ENCODE measurements around the gene DES.

Gene DES

GRCh38 chr2:219419331-219420197 lies 1.4 kb downstream of the DES start:
- DNase-seq (ENCODE audit: low read depth in 2 of 2), result no peak

- no peak for DNase-seq (ENCODE audit: low read depth in 2 of 2)
Observed at GRCh38 chr2:219420687-219421086, 2.5 kb downstream of the DES start.

GRCh38 chr2:219421323-219421722 lies 3.1 kb downstream of the DES start:
- DNase-seq (ENCODE audit: low read depth in 2 of 2), result no peak

- DNase-seq (ENCODE audit: low read depth in 2 of 2), result no peak
Observed at GRCh38 chr2:219422952-219423534, 4.9 kb downstream of the DES start.

- DNase-seq (ENCODE audit: low read depth in 2 of 2), result no peak
Observed at GRCh38 chr2:219423652-219424377, 5.6 kb downstream of the DES start.

GRCh38 chr2:219425238-219426067 lies 7.3 kb downstream of the DES start:
- no peak for DNase-seq (ENCODE audit: low read depth in 2 of 2)

- no peak for DNase-seq (ENCODE audit: low read depth in 2 of 2)
Observed at GRCh38 chr2:219426068-219426443, 7.9 kb downstream of the DES start.

GRCh38 chr2:219426534-219427136 lies 8.5 kb downstream of the DES start:
- no peak for DNase-seq (ENCODE audit: low read depth in 2 of 2)

GRCh38 chr2:219428469-219428868 lies 10.3 kb downstream of the DES start:
- DNase-seq (ENCODE audit: low read depth in 2 of 2), result no peak

- DNase-seq (ENCODE audit: low read depth in 2 of 2), result no peak
Observed at GRCh38 chr2:219429958-219430606, 11.9 kb downstream of the DES start.

GRCh38 chr2:219430633-219431615 lies 12.7 kb downstream of the DES start:
- no peak for DNase-seq (ENCODE audit: low read depth in 2 of 2)

- DNase-seq (ENCODE audit: low read depth in 2 of 2), result no peak
Observed at GRCh38 chr2:219433666-219434467, 15.7 kb downstream of the DES start.

- DNase-seq (ENCODE audit: low read depth in 2 of 2), result no peak
Observed at GRCh38 chr2:219434468-219434717, 16.2 kb downstream of the DES start.

- DNase-seq (ENCODE audit: low read depth in 2 of 2), result no peak
Observed at GRCh38 chr2:219434718-219435525, 16.7 kb downstream of the DES start, which contains the start of gene SPEG. TSS of gene SPEG (plus strand) at chr2:219434843. CDS start at chr2:219434978, 135 bp downstream.

GRCh38 chr2:219435701-219436100 lies 17.5 kb downstream of the DES start:
- no peak for DNase-seq (ENCODE audit: low read depth in 2 of 2)

- DNase-seq (ENCODE audit: low read depth in 2 of 2), result no peak
Observed at GRCh38 chr2:219436491-219436890, 18.3 kb downstream of the DES start.

GRCh38 chr2:219437141-219437540 lies 19.0 kb downstream of the DES start:
- DNase-seq (ENCODE audit: low read depth in 2 of 2), result no peak

- DNase-seq (ENCODE audit: low read depth in 2 of 2), result no peak
Observed at GRCh38 chr2:219437690-219438206, 19.6 kb downstream of the DES start.
